GM12864 (cell line): Measurements from ENCODE around the gene ABCC4.

ENCODE experiments used
- DNase-seq: peaks from one replicate; pipeline ENCODE4 v3.0.0-alpha.2; 2011; ENCODE audit warnings: low read depth
- H3K4me3 ChIP-seq: 2 replicates; pipeline ENCODE4 v1.5.1; 2011; ENCODE audit warnings: mild to moderate bottlenecking, low read depth, low read length, control low read depth
- CTCF ChIP-seq: IDR thresholded peaks from 2 replicates; pipeline ENCODE4 v1.5.1; 2011; ENCODE audit warnings: low read depth, mild to moderate bottlenecking, moderate library complexity, low read length, control low read depth, inconsistent platforms; ENCODE audit errors: missing control alignments

The ABCC4 gene

GRCh38 chr13:95150555-95150954 is 150.7 kb downstream of the ABCC4 start:
- DNase-seq = no peak
- no peak for TF ChIP-seq CTCF
- no peak overlapping the region for H3K4me3 ChIP-seq

GRCh38 chr13:95146486-95146885 is 154.8 kb downstream of the ABCC4 start:
- no peak overlapping the region for H3K4me3 ChIP-seq
- TF ChIP-seq CTCF = no peak
- DNase-seq = no peak

GRCh38 chr13:95145587-95145986 is 155.7 kb downstream of the ABCC4 start:
- H3K4me3 ChIP-seq = no peak overlapping the region
- no peak for TF ChIP-seq CTCF
- no peak for DNase-seq

GRCh38 chr13:95140502-95140901 is 160.7 kb downstream of the ABCC4 start:
- no peak for TF ChIP-seq CTCF
- DNase-seq = no peak
- H3K4me3 ChIP-seq = no peak overlapping the region

GRCh38 chr13:95138876-95139585 is 162.2 kb downstream of the ABCC4 start:
- H3K4me3 ChIP-seq = no peak overlapping the region
- TF ChIP-seq CTCF = no peak
- no peak for DNase-seq

GRCh38 chr13:95137096-95137495 is 164.2 kb downstream of the ABCC4 start:
- peak; percentile 4 for DNase-seq
- H3K4me3 ChIP-seq = no peak overlapping the region
- TF ChIP-seq CTCF = no peak

GRCh38 chr13:95136638-95137037 is 164.6 kb downstream of the ABCC4 start:
- no peak for TF ChIP-seq CTCF
- no peak for DNase-seq
- H3K4me3 ChIP-seq = no peak overlapping the region
